ENCODE results near the gene GAREM1. TPM values are rescaled to one million over a fixed set of nuclear protein-coding genes. Genes with fewer than 3 reads are reported as not detected.

The GAREM1 gene
- total RNA-seq, 1 experiment from 2014 or later, result 7.0 TPM

DNA sequence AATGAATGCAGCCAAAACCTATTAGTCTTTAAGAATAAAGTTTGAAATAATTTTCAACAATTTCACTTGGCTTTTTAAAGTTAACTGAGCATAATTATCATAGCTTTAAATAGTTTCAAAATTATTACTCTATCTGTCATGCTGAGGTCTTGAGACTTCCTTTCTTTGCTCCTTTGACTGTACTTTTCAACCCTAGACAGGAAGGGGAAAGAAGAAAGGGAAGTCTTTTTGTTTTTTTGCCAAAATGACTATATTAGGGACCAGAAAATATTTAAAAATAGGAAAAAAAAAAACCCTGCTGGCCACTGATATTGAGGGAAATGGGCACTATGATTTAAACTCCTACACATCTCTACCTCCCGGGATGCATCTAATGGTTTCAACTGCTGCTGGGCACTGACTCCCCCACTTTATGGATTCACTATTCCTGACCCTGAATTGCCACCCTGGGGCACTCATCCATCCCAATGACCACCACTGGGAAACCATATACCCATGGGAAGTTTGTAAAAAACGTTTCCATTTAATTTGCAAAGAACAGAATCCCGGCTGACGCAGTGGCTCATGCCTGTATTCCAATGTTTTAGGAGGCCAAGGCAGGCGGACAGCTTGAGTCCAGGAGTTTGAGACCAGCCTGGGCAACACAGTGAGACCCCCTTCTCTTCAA, 50.5 kb downstream of the GAREM1 start (continued):
- TF ChIP-seq, protein P1, sequence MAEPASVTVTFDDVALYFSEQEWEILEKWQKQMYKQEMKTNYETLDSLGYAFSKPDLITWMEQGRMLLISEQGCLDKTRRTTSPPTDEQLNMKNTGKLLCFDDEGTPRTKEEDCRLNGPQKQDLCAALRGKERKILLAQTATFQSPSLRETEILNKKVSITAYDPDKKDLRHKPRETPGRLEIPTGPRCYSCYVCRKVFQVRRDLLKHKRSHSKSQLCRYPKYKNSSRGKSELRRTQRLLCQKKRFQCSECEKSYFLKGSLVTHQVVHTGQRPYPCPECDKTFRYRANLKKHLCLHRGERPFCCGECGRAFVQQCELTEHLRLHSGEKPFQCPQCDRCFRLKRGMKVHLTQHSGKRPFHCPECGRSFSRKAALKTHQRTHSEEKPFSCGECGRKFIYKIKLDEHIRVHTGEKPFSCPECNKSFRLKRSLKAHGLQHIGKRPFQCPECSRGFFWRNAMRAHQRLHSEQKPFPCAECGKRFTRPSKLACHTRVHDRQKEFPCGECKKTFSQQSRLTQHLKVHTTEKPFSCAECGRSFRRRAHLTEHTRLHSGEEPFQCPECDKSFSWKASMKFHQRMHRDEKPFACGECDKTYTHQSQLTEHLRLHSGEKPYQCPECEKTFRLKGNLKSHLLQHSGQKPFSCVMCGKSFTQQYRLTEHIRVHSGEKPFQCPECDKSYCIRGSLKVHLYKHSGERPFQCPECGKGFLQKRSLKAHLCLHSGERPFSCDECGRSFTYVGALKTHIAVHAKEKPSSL (CRISPR knock-in tag; conservative IDR thresholded peaks at IDR 0.05), result no peak
- TF ChIP-seq EMX1 (CRISPR knock-in tag; IDR thresholded peaks at IDR 0.05) (no peak), SMAD4 (CRISPR knock-in tag; IDR thresholded peaks at IDR 0.05) (no peak)
- TF ChIP-seq, protein P2, sequence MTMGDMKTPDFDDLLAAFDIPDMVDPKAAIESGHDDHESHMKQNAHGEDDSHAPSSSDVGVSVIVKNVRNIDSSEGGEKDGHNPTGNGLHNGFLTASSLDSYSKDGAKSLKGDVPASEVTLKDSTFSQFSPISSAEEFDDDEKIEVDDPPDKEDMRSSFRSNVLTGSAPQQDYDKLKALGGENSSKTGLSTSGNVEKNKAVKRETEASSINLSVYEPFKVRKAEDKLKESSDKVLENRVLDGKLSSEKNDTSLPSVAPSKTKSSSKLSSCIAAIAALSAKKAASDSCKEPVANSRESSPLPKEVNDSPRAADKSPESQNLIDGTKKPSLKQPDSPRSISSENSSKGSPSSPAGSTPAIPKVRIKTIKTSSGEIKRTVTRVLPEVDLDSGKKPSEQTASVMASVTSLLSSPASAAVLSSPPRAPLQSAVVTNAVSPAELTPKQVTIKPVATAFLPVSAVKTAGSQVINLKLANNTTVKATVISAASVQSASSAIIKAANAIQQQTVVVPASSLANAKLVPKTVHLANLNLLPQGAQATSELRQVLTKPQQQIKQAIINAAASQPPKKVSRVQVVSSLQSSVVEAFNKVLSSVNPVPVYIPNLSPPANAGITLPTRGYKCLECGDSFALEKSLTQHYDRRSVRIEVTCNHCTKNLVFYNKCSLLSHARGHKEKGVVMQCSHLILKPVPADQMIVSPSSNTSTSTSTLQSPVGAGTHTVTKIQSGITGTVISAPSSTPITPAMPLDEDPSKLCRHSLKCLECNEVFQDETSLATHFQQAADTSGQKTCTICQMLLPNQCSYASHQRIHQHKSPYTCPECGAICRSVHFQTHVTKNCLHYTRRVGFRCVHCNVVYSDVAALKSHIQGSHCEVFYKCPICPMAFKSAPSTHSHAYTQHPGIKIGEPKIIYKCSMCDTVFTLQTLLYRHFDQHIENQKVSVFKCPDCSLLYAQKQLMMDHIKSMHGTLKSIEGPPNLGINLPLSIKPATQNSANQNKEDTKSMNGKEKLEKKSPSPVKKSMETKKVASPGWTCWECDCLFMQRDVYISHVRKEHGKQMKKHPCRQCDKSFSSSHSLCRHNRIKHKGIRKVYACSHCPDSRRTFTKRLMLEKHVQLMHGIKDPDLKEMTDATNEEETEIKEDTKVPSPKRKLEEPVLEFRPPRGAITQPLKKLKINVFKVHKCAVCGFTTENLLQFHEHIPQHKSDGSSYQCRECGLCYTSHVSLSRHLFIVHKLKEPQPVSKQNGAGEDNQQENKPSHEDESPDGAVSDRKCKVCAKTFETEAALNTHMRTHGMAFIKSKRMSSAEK (CRISPR knock-in tag; IDR thresholded peaks at IDR 0.05; ENCODE audit: borderline replicate concordance), result no peak

DNA sequence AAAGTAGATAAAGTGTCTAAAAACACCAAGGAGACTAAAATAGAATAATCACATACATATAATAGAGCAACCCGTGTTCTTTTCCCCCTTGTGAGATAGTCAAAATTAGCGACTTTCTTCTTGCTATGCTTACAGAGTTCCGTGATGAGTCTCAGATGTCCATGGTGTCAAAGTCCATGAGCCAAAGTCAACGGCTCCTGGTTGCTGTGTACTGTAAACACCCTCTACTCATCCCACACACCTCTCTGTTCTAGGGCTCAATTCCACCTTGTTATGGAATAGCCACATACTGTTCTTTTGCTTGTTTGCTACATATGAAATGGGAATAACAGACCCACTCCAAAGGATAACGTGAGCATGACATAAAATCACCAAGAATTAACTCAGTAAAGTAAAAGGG, 52.5 kb downstream of the GAREM1 start:
- Mint-ChIP-seq H3K27me3 (ENCODE audit: low read depth) (no peaks in the 10 kb centered on the region), H3K36me3 (no peaks in the 10 kb centered on the region), H3K4me1 (peaks cover 9% of the 10 kb centered on the region), H3K27ac (no peak overlapping the region), H3K4me3 (no peak overlapping the region), H3K9me3 (peaks cover 6% of the 10 kb centered on the region; the same call in 1 of the 2 replicates)
- ATAC-seq, result no peak
- CTCF ChIA-PET, result no interaction called here
- TF ChIP-seq, protein P3, sequence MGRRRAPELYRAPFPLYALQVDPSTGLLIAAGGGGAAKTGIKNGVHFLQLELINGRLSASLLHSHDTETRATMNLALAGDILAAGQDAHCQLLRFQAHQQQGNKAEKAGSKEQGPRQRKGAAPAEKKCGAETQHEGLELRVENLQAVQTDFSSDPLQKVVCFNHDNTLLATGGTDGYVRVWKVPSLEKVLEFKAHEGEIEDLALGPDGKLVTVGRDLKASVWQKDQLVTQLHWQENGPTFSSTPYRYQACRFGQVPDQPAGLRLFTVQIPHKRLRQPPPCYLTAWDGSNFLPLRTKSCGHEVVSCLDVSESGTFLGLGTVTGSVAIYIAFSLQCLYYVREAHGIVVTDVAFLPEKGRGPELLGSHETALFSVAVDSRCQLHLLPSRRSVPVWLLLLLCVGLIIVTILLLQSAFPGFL (CRISPR knock-in tag; IDR thresholded peaks at IDR 0.05; ENCODE audit: borderline replicate concordance), result no peak
- TF ChIP-seq ATF1 (CRISPR knock-in tag; IDR thresholded peaks at IDR 0.05) (no peak), TEAD4 (CRISPR knock-in tag; IDR thresholded peaks at IDR 0.05) (no peak), NR1H2 (CRISPR knock-in tag; IDR thresholded peaks at IDR 0.05) (no peak), PRRX2 (CRISPR knock-in tag; IDR thresholded peaks at IDR 0.05) (no peak), FOXP1 (CRISPR knock-in tag; IDR thresholded peaks at IDR 0.05; ENCODE audit: borderline replicate concordance) (no peak), SMAD3 (CRISPR knock-in tag; IDR thresholded peaks at IDR 0.05; ENCODE audit: borderline replicate concordance) (no peak), ZNF671 (CRISPR knock-in tag; IDR thresholded peaks at IDR 0.05) (no peak)
- TF ChIP-seq, protein P4, sequence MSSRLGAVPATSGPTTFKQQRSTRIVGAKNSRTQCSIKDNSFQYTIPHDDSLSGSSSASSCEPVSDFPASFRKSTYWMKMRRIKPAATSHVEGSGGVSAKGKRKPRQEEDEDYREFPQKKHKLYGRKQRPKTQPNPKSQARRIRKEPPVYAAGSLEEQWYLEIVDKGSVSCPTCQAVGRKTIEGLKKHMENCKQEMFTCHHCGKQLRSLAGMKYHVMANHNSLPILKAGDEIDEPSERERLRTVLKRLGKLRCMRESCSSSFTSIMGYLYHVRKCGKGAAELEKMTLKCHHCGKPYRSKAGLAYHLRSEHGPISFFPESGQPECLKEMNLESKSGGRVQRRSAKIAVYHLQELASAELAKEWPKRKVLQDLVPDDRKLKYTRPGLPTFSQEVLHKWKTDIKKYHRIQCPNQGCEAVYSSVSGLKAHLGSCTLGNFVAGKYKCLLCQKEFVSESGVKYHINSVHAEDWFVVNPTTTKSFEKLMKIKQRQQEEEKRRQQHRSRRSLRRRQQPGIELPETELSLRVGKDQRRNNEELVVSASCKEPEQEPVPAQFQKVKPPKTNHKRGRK (CRISPR knock-in tag; IDR thresholded peaks at IDR 0.05; ENCODE audit: borderline replicate concordance), result no peak
- POLR2A ChIA-PET, result no interaction called here
- DNase-seq (ENCODE audit: low spot score), result no peak

DNA sequence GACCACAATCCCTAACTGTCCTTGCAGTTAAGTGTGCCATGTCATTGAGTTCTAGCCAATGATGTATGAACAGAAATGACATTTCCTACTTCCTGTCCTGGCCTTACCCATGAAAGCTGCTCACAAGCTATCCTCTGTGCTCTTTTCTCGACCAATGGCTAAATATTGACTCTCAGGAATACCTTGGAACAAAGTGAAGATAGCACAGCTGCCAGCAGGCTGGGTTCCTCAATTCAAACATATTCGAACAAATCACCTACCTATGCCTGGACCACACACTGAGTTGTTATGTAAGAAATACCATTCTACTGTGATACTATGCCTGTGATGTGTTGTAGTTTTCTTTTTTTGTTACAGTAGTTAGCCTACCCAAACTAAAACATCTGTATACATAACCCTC, 65.1 kb downstream of the GAREM1 start:
- CTCF ChIA-PET, result interaction anchor here (0.6 kb wide), 1 partner anchor 906 kb away, joined by 3 read pairs; no protein-coding TSS in a partner anchor
- Mint-ChIP-seq H3K4me1 (peaks cover 12% of the 10 kb centered on the region), H3K4me3 (no peak overlapping the region), H3K27ac (peak overlapping the region; percentile 51), H3K36me3 (0 out of 2 replicates have a peak, but pooled peaks cover 3% of the 10 kb centered on the region), H3K9me3 (peaks cover 3% of the 10 kb centered on the region; the same call in 1 of the 2 replicates), H3K27me3 (ENCODE audit: low read depth) (no peaks in the 10 kb centered on the region)
- ATAC-seq (peak; percentile 44; the same call in 1 of the 2 replicates), DNase-seq (ENCODE audit: low spot score) (no peak)
- TF ChIP-seq, protein P5, sequence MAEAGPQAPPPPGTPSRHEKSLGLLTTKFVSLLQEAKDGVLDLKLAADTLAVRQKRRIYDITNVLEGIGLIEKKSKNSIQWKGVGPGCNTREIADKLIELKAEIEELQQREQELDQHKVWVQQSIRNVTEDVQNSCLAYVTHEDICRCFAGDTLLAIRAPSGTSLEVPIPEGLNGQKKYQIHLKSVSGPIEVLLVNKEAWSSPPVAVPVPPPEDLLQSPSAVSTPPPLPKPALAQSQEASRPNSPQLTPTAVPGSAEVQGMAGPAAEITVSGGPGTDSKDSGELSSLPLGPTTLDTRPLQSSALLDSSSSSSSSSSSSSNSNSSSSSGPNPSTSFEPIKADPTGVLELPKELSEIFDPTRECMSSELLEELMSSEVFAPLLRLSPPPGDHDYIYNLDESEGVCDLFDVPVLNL (CRISPR knock-in tag; IDR thresholded peaks at IDR 0.05; ENCODE audit: borderline replicate concordance, low read depth), result no peak
- TF ChIP-seq ESRRA (CRISPR knock-in tag; IDR thresholded peaks at IDR 0.05; ENCODE audit: borderline replicate concordance), result no peak
- POLR2A ChIA-PET, result no interaction called here
